Fibroblast of lung (primary cell): ENCODE data around the gene EXOC1L.

Experiments
- CTCF ChIP-seq, 2 donors: IDR thresholded peaks in 1 of 2; conservative IDR thresholded peaks in 1 of 2; 1 replicate in 1 of 2; 2 replicates in 1 of 2; pipeline ENCODE4 v1.5.1; 2011 to 2012; ENCODE audit warnings: low read length in 2 of 2, control low read depth in 1 of 2, inconsistent platforms in 1 of 2, low read depth in 1 of 2, mild to moderate bottlenecking in 1 of 2
- EZH2 ChIP-seq: IDR thresholded peaks from 2 replicates; pipeline ENCODE4 v1.5.1; 2012; ENCODE audit warnings: low read length, control low read depth, mild to moderate bottlenecking; ENCODE audit errors: missing control alignments

- TF ChIP-seq CTCF (conservative IDR thresholded peaks at IDR 0.05 in 1 of 2, IDR thresholded peaks at IDR 0.05 in 1 of 2; ENCODE audit: low read depth in 1 of 2, low read length in 2 of 2) (no peak), EZH2 (no peak)
Measured at GRCh38 chr4:55880652-55881280, 61.2 kb downstream of the EXOC1L start.
